GM21529 (cell line): ENCODE measurements around the gene EIF2AK3.

ENCODE experiments used
- ATAC-seq: cut with Tn5 transposase; IDR thresholded peaks from one replicate; pipeline ENCODE4 v1.9.1; 2021; ENCODE audit not compliant: unreplicated experiment

EIF2AK3 gene

DNA sequence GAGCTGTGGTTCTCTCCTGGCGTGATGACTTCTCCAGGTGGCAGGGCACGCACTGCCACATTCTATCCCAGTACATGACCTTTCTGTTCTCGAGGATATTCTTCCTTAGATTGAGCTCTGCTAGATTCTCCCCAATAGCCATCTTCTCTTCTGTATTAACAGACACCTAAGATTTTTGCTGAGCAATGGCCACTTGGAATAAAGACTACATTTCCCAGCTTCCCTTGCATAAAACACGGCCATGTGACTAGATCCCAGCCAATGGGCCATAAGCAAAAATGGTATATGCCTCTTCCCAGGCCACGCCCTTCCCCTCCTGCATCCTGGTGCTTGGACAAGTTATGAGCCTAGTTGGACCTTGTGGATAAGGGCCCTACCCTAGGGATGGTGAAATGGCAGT is 82.1 kb downstream of the EIF2AK3 start:
- no peak for ATAC-seq

DNA sequence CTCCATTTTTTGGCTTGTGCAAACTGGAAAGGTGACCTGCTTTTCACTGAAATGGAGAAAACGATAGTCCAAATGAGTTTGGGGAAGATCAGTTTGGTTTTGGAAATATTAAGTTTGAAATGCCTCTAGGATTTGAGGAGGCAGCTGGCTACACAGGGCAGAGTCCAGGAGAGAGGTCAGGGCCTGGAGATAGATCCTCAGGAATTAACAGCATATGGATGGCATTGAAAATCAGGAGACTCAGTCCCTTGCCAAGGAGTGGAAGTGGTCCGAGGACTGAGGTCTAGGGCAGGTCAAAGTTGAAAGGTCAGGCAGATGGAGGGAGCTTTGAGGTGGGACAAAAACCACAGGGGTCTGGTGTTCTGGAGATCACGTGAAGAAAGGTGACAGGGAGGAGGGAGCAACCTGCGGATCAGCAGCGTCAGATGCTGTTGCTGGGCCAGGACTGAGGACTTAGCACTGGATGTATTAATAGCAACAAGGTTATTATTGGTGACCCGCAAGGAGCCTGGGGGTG is 83.7 kb downstream of the EIF2AK3 start:
- no peak for ATAC-seq

DNA sequence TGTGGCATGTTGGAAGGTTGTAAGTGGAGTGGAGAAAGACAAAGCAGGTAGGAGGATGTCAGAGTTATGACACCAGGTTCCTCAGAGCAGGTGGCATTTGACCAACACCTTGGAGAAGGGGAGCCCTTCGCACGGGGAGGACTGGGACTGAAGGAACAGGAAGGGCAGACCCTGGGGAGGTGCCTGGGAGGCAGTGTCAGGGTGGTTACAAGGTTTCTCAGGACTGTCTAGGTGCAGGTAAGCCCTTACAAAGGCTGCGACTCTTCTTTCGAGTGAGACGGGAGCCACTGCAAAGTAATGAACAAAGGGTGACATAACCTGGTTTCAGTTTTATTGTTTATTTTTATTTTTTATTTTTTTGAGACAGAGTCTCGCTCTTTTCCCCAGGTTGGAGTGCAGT is 84.6 kb downstream of the EIF2AK3 start:
- no peak for ATAC-seq

DNA sequence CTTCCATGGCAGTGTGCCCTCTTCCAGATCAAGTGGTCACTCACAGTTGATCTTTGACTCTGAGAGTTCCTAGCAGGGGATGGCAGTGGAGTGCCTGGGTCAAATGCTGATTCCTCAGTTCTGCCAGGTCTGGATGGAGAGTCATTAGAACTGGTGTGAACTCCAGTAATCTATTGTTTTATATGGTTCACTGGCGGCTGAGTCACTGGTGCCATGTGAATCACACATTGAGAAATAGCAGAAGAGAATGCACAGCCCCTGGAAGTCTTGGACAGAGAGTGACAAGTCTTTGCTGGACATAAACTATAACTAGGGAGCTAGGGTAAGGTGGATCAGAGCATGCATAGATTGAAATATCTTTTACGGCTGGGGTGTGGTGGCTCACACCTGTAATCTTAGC is 86.9 kb downstream of the EIF2AK3 start:
- ATAC-seq: no peak

DNA sequence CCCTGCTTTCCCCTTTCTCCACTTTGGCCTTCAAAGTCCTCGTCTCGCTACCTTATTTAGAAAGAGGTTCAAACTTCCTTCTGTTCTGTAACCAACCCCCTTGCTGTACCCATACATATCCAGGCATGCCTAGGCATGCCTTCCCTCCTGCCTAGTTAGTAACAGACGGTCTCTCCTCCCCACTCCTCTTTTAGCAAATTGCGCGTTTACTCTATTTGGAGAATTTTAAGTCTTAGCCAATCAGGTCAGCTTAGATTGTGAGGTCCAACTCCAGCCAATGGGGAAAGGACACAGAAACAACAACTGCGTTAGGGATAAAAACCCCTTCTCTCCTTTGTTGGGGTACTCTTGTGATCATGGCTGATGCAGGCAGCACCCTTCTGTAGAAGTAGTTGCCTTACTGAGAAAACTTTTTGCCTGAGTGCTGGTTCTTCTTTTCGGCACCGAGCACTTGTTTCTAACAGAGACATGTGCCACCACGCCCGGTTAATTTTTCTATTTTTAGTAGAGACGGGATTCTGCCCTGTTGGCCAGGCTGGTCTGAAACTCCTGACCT is 88.8 kb downstream of the EIF2AK3 start:
- ATAC-seq: no peak

DNA sequence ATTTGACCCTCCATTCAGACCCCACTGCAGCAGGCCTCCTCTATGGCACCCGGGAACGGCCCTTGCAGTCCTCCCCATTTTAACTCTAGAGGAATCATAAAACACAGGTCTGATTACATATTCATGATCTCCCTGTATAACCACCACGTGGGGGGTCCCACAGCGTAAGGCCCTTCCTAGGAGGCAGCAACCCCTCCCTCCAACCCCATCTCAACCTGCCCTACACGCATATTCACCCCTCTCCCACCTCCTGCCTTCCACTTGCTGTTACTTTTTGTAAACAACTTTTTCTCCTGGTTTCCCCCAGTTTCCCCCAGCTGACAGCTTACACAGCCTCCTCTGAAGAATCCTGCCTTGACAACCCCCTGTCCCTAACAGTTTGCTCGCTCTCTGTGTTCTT is 89.6 kb downstream of the EIF2AK3 start:
- no peak for ATAC-seq

DNA sequence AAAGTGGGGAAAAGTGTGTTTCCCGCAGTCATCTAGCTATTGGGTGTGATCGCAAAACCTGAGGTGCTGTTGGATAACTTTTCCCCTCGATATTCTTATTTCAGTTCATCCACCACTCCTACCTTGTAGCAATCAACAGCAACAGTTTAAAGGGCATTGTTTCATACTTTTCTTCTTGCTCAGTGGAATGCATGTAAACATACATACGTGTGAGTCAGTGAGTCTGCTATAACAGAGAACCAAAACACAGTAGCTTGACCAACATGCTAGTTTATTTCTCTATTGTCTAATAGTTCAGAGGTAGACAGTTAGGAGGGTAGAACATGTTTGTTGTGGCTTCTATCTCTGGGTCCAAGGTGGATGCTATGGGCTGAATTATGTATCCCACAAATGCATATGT is 97.2 kb downstream of the EIF2AK3 start:
- ATAC-seq: no peak

DNA sequence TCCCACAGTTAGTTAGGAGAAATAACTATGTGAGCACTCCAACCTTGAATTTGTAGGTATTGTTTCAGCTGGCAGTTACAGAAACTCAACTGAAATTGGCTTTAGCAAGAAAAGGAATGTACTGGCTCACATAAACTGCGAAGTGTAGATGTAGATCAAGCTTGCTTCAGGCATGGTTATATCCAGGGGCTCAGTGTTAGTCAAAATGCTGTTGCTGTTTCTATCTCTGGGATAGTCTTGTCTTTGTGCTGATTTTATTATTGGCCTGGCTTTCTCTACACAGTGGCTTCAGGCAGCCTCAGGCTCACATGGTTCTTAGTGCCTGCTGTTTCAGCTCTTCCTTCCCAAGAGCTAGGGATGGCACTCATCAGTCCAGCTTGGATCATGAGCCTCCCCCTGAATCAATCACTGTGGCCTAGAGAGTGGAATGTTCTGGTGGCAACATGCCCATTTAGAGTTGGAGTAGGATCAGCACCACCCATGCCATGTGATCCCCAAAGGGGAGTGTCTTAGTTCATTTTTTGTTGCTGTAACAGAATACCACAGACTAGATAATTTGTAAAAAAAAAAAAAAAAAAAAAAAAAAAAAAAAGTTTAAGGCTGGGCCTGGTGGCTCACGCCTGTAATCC is 105.7 kb downstream of the EIF2AK3 start:
- ATAC-seq: no peak

DNA sequence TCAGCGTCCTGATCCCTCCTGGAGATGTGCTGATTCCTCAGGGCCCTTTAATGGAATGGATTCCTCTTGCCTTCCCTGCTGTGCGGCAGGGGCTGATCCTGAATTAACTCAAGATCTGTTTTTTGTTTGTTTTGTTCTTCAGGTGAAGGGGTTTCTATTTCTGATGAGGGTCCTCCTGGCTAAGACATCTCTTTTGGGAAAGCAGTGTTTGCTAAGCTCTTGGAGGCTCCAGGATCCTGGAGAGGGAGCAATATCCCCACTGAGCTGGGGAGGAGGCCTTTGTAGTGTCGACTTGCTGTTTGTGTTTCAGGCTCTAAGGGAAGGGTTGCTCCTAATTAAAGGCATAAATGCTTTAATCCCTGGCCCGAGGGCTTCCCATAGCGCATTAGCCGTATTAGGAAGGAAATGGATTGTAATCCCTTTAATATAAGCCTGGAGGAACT is 109.5 kb downstream of the EIF2AK3 start:
- no peak for ATAC-seq
